ENCODE data around the gene SAC3D1. TPM values are rescaled to one million over a fixed set of nuclear protein-coding genes. Genes with fewer than 3 reads are reported as not detected.

Gene SAC3D1
- polyA plus RNA-seq, 2 of the 4 experiments (the other 2 are of a cell fraction), result 12.9 to 29.0 TPM

- WGBS (ENCODE audit: missing lambda C conversion rate), result 92% methylated on average over 23 of the region's 23 CpGs
- Histone ChIP-seq H3K27ac (no peak overlapping the region), H3K4me3 (no peak overlapping the region), H3K9me3 (no peaks in the 10 kb centered on the region), H3K4me2 (peak overlapping the region; percentile 80; the same call in 1 of the 3 replicates), H3K4me1 (peaks cover 25% of the 10 kb centered on the region)
- ATAC-seq (no peak), FAIRE-seq (no peak), DNase-seq (ENCODE audit: low read depth in 1 of 2, low spot score in 1 of 2) (no peak)
- no peak for TF ChIP-seq NFE2L2 (conservative IDR thresholded peaks at IDR 0.05; ENCODE audit: low read length)
- no peak for TF ChIP-seq EHMT2 (IDR thresholded peaks at IDR 0.05; ENCODE audit: low read depth)
- no peak for TF ChIP-seq POLR2A (IDR thresholded peaks at IDR 0.05; ENCODE audit: low read length)
- no peak for TF ChIP-seq ZSCAN20 (CRISPR knock-in tag; IDR thresholded peaks at IDR 0.05)
- TF ChIP-seq RAD21 (conservative IDR thresholded peaks at IDR 0.05 in 1 of 2, IDR thresholded peaks at IDR 0.05 in 1 of 2), result no peak
- TF ChIP-seq FOSL2 (IDR thresholded peaks at IDR 0.05), result no peak
- no peak for TF ChIP-seq FOSL2 (CRISPR knock-in tag; IDR thresholded peaks at IDR 0.05)
- TF ChIP-seq MAZ (IDR thresholded peaks at IDR 0.05; ENCODE audit: borderline replicate concordance, low read depth, low read length), result no peak
- TF ChIP-seq RCOR1 (IDR thresholded peaks at IDR 0.05; ENCODE audit: low read depth, low read length), result no peak
- POLR2A ChIA-PET, result no interaction called here
- CTCF ChIA-PET, result interaction anchor here (1.4 to 3.2 kb wide), 2 partner anchors 17 to 30 kb away, joined by 5 to 8 read pairs; partner anchors contain the start of genes ARL2 and SNX15
These were observed 3.0 kb downstream of the SAC3D1 start for GRCh38 chr11:65043881-65044501.

GRCh38 chr11:65045061-65045460, 4.1 kb downstream of the SAC3D1 start:
- CTCF ChIA-PET, result interaction anchor here (1.0 to 3.2 kb wide), 5 partner anchors 18 to 286 kb away, joined by 4 to 8 read pairs (median 6); partner anchors contain the start of genes ARL2 and SNX15
- no peak for DNase-seq (ENCODE audit: low read depth in 1 of 2, low spot score in 1 of 2)

DNA sequence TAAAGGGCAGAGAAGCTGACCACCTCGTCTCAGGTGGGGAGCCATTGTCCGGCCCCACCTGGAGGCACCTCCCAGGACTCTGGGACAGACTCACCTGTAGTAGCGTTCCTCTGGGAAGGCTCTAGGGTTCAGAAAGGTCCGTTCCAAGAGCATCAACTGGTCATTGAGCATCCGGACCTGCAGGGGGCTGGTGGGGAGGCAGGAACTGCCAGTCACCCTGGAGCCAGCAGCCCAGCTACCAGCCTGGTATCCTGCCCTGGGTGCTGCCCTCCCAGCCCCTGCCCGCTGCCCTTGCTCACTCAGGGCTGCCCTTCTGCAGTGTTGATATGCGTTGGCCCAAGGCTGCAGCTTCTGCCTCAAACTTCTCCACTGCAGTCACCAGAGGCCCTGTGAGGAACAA, 4.7 kb downstream of the SAC3D1 start:
- 97% methylated on average over 6 of the region's 7 CpGs for WGBS (ENCODE audit: missing lambda C conversion rate)
- ChIA-PET CTCF (interaction anchor here (1.0 to 3.2 kb wide), 6 partner anchors 13 to 285 kb away, joined by 4 to 10 read pairs (median 6); partner anchors contain the start of genes ARL2, NAALADL1 and SNX15), POLR2A (no interaction called here)
- FAIRE-seq, result no peak
- ATAC-seq, result no peak
- Histone ChIP-seq H3K4me2 (no peak overlapping the region), H3K4me3 (no peak overlapping the region), H3K9me3 (no peaks in the 10 kb centered on the region), H3K4me1 (peaks cover 19% of the 10 kb centered on the region), H3K27ac (no peak overlapping the region)
- no peak for TF ChIP-seq RFX5 (IDR thresholded peaks at IDR 0.05)
- no peak for TF ChIP-seq NR3C1 (IDR thresholded peaks at IDR 0.05)
- no peak for TF ChIP-seq NPAS2 (CRISPR knock-in tag; IDR thresholded peaks at IDR 0.05; ENCODE audit: borderline replicate concordance)
- TF ChIP-seq, protein P1, sequence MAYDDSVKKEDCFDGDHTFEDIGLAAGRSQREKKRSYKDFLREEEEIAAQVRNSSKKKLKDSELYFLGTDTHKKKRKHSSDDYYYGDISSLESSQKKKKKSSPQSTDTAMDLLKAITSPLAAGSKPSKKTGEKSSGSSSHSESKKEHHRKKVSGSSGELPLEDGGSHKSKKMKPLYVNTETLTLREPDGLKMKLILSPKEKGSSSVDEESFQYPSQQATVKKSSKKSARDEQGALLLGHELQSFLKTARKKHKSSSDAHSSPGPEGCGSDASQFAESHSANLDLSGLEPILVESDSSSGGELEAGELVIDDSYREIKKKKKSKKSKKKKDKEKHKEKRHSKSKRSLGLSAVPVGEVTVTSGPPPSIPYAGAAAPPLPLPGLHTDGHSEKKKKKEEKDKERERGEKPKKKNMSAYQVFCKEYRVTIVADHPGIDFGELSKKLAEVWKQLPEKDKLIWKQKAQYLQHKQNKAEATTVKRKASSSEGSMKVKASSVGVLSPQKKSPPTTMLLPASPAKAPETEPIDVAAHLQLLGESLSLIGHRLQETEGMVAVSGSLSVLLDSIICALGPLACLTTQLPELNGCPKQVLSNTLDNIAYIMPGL (CRISPR knock-in tag; IDR thresholded peaks at IDR 0.05; ENCODE audit: borderline replicate concordance), result no peak
- no peak for TF ChIP-seq TFCP2L1 (CRISPR knock-in tag; IDR thresholded peaks at IDR 0.05)
- TF ChIP-seq FOXS1 (CRISPR knock-in tag; IDR thresholded peaks at IDR 0.05), result no peak
- no peak for TF ChIP-seq MAFK (IDR thresholded peaks at IDR 0.05; ENCODE audit: partially characterized antibody)
- no peak for TF ChIP-seq NFE2L2 (conservative IDR thresholded peaks at IDR 0.05; ENCODE audit: low read length)
- no peak for TF ChIP-seq POLR2A (IDR thresholded peaks at IDR 0.05; ENCODE audit: low read length)
- no peak for TF ChIP-seq MYC (IDR thresholded peaks at IDR 0.05; ENCODE audit: borderline replicate concordance, low read length)
- no peak for TF ChIP-seq CHD2 (IDR thresholded peaks at IDR 0.05; ENCODE audit: low read length, partially characterized antibody)
- no peak for TF ChIP-seq MAZ (IDR thresholded peaks at IDR 0.05; ENCODE audit: borderline replicate concordance, low read depth, low read length)
- DNase-seq (ENCODE audit: low read depth in 1 of 2, low spot score in 1 of 2), result no peak

More at GRCh38 chr11:65045061-65045460, 4.1 kb downstream of the SAC3D1 start:
- POLR2A ChIA-PET, result no interaction called here
- Histone ChIP-seq H3K9me3 (no peaks in the 10 kb centered on the region), H3K4me1 (peaks cover 23% of the 10 kb centered on the region), H3K4me2 (no peak overlapping the region), H3K27ac (no peak overlapping the region), H3K4me3 (no peak overlapping the region)
- no peak for ATAC-seq
- no peak for TF ChIP-seq HDAC2 (IDR thresholded peaks at IDR 0.05)
- no peak for TF ChIP-seq EHF (CRISPR knock-in tag; IDR thresholded peaks at IDR 0.05)
- no peak for TF ChIP-seq ESRRA (IDR thresholded peaks at IDR 0.05; ENCODE audit: borderline replicate concordance, low read length)
- no peak for TF ChIP-seq ZFP36 (IDR thresholded peaks at IDR 0.05; ENCODE audit: borderline replicate concordance, partially characterized antibody)
- TF ChIP-seq TP53 (CRISPR knock-in tag; IDR thresholded peaks at IDR 0.05), result no peak
- TF ChIP-seq HOXA7 (CRISPR knock-in tag; IDR thresholded peaks at IDR 0.05), result no peak
- TF ChIP-seq POLR2AphosphoS2 (conservative IDR thresholded peaks at IDR 0.05; ENCODE audit: low read length), result no peak
- FAIRE-seq, result no peak
- WGBS (ENCODE audit: missing lambda C conversion rate), result 83% methylated on average over 5 of the region's 5 CpGs
